ENCODE results near the gene MAD1L1. TPM values are rescaled to one million over a fixed set of nuclear protein-coding genes. Genes with fewer than 3 reads are reported as not detected.

Gene MAD1L1
- total RNA-seq, 4 donors from 2014 or later, result 22.3 to 56.6 (median 35.0) TPM

GRCh38 chr7:1959305-1959704 lies 273.4 kb downstream of the MAD1L1 start:
- ATAC-seq, result no peak
- no peak overlapping the region for H3K27ac ChIP-seq
- H3K4me3 ChIP-seq, result no peak overlapping the region
- H3K9me3 ChIP-seq, result no peaks in the 10 kb centered on the region
- H3K36me3 ChIP-seq, result peaks cover 0 to 25% of the 10 kb centered on the region in 2 donors
- TF ChIP-seq CTCF (IDR thresholded peaks at IDR 0.05), result no peak
- H3K27me3 ChIP-seq, result no peaks in the 10 kb centered on the region
- 94% methylated on average over 11 of the region's 13 CpGs; no CpG with 5 or more reads in 1 of the 2 donors for WGBS, 2 donors (ENCODE audit: low coverage in 1 of 2)
- no peaks in the 10 kb centered on the region for H3K4me1 ChIP-seq

DNA sequence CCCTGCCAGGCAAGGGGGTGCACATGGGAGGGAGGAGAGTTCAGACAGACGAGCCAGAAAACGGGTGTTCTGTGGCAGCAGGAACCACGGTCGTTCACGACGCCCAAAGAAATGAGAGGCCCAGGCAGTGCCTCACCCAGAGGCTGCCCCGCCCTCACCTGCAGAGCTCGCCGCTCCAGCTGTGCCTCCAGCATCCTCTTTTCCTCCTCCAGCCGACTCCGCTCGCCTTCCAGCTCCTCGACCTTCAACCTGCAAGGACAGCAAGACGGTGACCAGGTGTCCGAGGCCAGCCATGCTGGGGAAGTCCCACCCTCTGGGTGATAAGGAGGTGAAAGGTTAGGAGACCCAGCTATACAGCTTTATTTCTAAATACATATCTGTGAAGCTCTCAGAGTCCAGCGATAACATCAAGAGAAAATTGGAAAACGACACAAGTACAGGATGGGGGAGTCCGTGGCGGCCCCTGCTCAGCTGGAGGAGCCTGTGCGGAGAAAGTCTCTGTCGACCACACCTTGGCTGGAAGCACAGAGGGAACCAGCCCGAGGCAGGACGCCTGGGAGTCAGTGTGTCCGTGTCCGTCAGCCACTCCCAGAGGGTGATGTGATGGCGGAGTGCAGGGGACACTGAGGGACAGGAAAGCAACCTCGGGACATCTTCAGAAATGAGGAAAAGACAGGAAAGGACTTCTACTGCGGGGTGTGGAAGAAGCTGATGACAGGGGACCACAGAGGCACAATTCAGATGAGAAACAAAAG lies 275.1 kb downstream of the MAD1L1 start:
- H3K27ac ChIP-seq, result no peak overlapping the region
- WGBS, 2 donors (ENCODE audit: low coverage in 1 of 2), result 85 to 89% methylated on average over 12 to 16 of the region's 28 CpGs
- no peaks in the 10 kb centered on the region for H3K9me3 ChIP-seq
- H3K4me1 ChIP-seq, result no peaks in the 10 kb centered on the region
- ATAC-seq, result no peak
- H3K27me3 ChIP-seq, result no peaks in the 10 kb centered on the region
- H3K36me3 ChIP-seq, result peaks cover 0 to 13% of the 10 kb centered on the region in 2 donors
- no peak overlapping the region for H3K4me3 ChIP-seq
- TF ChIP-seq EP300 (IDR thresholded peaks at IDR 0.05), result no peak
- no peak for TF ChIP-seq POLR2A (IDR thresholded peaks at IDR 0.05)
- TF ChIP-seq POLR2AphosphoS5 (IDR thresholded peaks at IDR 0.05), result no peak
- no peak for TF ChIP-seq CTCF (IDR thresholded peaks at IDR 0.05)

- Histone ChIP-seq H3K4me1 (no peaks in the 10 kb centered on the region), H3K27me3 (no peaks in the 10 kb centered on the region), H3K4me3 (no peak overlapping the region), H3K27ac (no peak overlapping the region), H3K36me3 (peaks cover 0 to 13% of the 10 kb centered on the region in 2 donors), H3K9me3 (no peaks in the 10 kb centered on the region)
- WGBS, 2 donors (ENCODE audit: low coverage in 1 of 2), result 86 to 91% methylated on average over 4 to 7 of the region's 30 CpGs
- TF ChIP-seq POLR2A (IDR thresholded peaks at IDR 0.05) (no peak), POLR2AphosphoS5 (IDR thresholded peaks at IDR 0.05) (no peak), EP300 (IDR thresholded peaks at IDR 0.05) (no peak), CTCF (IDR thresholded peaks at IDR 0.05) (no peak)
- no peak for ATAC-seq
These were observed 275.9 kb downstream of the MAD1L1 start for GRCh38 chr7:1956611-1957470.

- Histone ChIP-seq H3K36me3 (peaks cover 0 to 13% of the 10 kb centered on the region in 2 donors), H3K4me1 (peaks cover 0 to 3% (median 0%) of the 10 kb centered on the region in 3 donors), H3K9me3 (no peaks in the 10 kb centered on the region), H3K27ac (no peak overlapping the region), H3K27me3 (no peaks in the 10 kb centered on the region), H3K4me3 (no peak overlapping the region)
- ATAC-seq, result no peak
- TF ChIP-seq POLR2A (IDR thresholded peaks at IDR 0.05) (no peak), EP300 (IDR thresholded peaks at IDR 0.05) (no peak), CTCF (IDR thresholded peaks at IDR 0.05) (no peak), POLR2AphosphoS5 (IDR thresholded peaks at IDR 0.05) (no peak)
- WGBS, 2 donors (ENCODE audit: low coverage in 1 of 2), result no CpG with 5 or more reads among the region's 8 CpGs
These were observed 276.6 kb downstream of the MAD1L1 start for GRCh38 chr7:1956141-1956540.
